Stimulated activated CD4-positive, alpha-beta T cell treated with anti-CD3 and anti-CD28 coated beads, Interleukin-15, amount 100 ng/mL, for 24 hours (primary cell): ENCODE measurements around the gene RNU6-1.
A peak's percentile ranks its signal among the peaks of the same experiment; 100 is the strongest.

ENCODE experiments used
- DNase-seq: peaks from one replicate; pipeline ENCODE4 v3.0.0-alpha.2; 2020

The RNU6-1 gene

GRCh38 chr15:67832031-67832551 lies 7.8 kb downstream of the RNU6-1 start:
- DNase-seq: no peak

GRCh38 chr15:67831363-67831762 lies 8.5 kb downstream of the RNU6-1 start:
- no peak for DNase-seq

- no peak for DNase-seq
Observed at GRCh38 chr15:67829647-67830504, 10.0 kb downstream of the RNU6-1 start.

- DNase-seq: no peak
Observed at GRCh38 chr15:67828969-67829646, 10.7 kb downstream of the RNU6-1 start.

GRCh38 chr15:67828278-67828968 lies 11.4 kb downstream of the RNU6-1 start:
- DNase-seq: peak; percentile 6

- DNase-seq: peak; percentile 13
Observed at GRCh38 chr15:67827562-67828277, 12.1 kb downstream of the RNU6-1 start.

- peak; percentile 16 for DNase-seq
Observed at GRCh38 chr15:67826717-67827561, 12.9 kb downstream of the RNU6-1 start.

- peak; percentile 37 for DNase-seq
Observed at GRCh38 chr15:67825881-67826716, 13.7 kb downstream of the RNU6-1 start.

- DNase-seq: peak; percentile 24
Observed at GRCh38 chr15:67824976-67825880, 14.6 kb downstream of the RNU6-1 start, which contains the start of gene SKOR1. Gene SKOR1 (plus strand): TSS chr15:67825509. CDS start chr15:67825603, 94 bp downstream.

- no peak for DNase-seq
Observed at GRCh38 chr15:67824197-67824968, 15.5 kb downstream of the RNU6-1 start.

GRCh38 chr15:67823314-67824196 lies 16.3 kb downstream of the RNU6-1 start:
- peak; percentile 27 for DNase-seq

GRCh38 chr15:67822537-67823313 lies 17.1 kb downstream of the RNU6-1 start:
- DNase-seq: peak; percentile 13

GRCh38 chr15:67821784-67822440 lies 17.9 kb downstream of the RNU6-1 start:
- DNase-seq: no peak

- DNase-seq: peak; percentile 50
Observed at GRCh38 chr15:67820992-67821783, 18.7 kb downstream of the RNU6-1 start.
